GM18868 (cell line): Measurements from ENCODE around the gene ATP9A.

Experiments
- ATAC-seq: cut with Tn5 transposase; IDR thresholded peaks from one replicate; pipeline ENCODE4 v1.9.1; 2021; ENCODE audit warnings: mild to moderate bottlenecking, moderate library complexity; ENCODE audit not compliant: unreplicated experiment

Gene ATP9A

GRCh38 chr20:51562027-51562331, 206.2 kb downstream of the ATP9A start:
- ATAC-seq, result no peak

DNA sequence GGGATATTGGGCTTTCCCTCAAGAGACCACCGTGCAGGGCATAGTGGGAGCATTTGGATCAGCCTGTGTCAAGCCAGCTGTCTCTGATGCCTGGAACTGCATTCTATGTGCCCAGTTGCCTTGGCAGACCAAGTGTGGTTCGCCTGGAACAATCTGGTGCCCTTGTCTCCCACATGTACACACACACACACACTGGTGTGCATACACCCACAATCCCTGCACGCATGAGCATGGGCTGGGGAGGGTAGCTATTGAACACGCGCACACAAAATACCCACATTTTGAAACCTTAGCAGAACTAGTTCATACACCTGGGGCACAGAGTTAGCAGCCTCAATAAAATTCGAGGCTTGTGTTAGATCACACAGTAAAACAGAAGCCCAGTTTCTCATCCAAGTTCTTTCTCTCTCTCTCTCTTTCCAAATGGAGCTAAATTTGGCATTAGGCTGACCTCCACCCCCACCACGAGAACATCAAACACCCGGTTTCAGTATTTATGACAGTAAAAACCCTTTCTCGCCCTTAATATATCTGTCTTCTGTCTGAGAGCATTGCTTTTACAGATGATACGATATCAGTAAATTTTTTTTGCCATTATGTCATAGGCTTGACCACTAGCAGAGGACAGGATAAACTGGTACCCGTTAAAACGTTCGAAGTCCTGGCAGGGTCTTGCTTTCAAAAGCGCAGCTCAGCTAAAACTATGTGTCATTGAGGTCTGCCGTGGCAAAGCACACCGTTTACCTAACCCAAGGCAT, 207.5 kb downstream of the ATP9A start:
- ATAC-seq, result no peak

GRCh38 chr20:51560042-51560441, 208.1 kb downstream of the ATP9A start:
- no peak for ATAC-seq

DNA sequence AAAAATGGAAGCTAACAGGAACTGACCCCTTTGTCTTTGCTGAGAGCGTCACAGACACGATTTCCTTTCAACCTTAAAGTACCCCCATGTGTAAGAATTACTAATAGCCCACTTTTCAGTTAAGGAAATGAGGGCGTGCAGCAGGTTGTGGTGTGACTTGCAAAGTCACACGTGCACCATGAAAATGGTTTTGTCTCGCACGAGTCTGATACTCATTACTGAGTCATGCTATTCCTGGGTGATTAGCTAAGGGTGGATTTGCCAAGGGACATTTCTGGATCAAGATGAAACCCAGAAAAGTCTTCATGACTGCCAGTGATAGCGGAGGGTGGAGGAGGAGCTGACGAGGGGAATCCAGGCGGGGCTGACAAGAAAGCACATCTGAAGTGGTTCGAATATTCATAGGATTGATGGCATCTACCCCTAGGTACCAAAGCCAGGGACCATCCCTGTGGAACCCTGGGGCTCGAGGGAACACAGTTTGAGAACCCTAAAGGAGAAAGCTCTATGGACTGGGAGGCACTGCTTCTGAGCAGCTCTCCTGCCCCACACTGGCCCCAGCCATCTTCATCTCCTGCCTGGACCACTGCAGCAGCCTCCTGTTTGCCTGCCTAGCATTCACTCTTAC, 213.5 kb downstream of the ATP9A start:
- peak; percentile 52 for ATAC-seq

GRCh38 chr20:51553897-51554486, 214.2 kb downstream of the ATP9A start:
- no peak for ATAC-seq

- no peak for ATAC-seq
Measured at GRCh38 chr20:51551186-51551585, 217.0 kb downstream of the ATP9A start.

GRCh38 chr20:51549474-51549873, 218.7 kb downstream of the ATP9A start:
- no peak for ATAC-seq

DNA sequence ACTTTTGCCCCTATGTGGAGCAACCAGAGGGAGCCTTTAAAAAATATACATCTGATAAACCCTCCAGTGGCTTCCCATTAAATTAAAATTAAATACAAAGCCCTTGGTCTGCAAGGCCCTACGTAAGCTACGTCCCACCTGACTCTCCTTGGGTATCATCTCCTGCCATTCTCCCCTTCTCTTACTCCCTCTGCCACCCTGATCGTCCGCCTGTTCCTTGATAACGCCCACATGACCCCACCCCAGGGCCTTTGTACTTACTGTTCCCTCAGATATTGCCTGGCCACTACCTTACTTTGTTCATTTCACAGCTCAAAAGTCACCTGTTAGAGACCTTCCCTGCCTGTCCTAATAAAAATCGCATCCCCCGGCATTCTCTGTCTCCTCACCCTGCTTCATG, 220.2 kb downstream of the ATP9A start:
- ATAC-seq, result no peak
